NCI-H2029 treated with DMSO at 0.1 percent for 48 hours (cell line): Measurements from ENCODE around the gene MED12L.
"Not testable (repeated sequence)": the region's sequence is repeated elsewhere in the genome, so short reads cannot be mapped to it uniquely, and the experiment has no call there.

Experiments used
- DNase-seq: peaks from one replicate; lab custom pipeline; 2025; lab: John Stamatoyannopoulos, UW

The MED12L gene

GRCh38 chr3:151383956-151384355 is 298.5 kb downstream of the MED12L start:
- DNase-seq, result no peak

GRCh38 chr3:151384741-151385174 is 299.3 kb downstream of the MED12L start, which contains the start of gene P2RY12:
Gene P2RY12, minus strand, starts transcription at chr3:151384753. Its CDS starts 45,908 bp downstream, at chr3:151338845.
- DNase-seq, result no peak

GRCh38 chr3:151386056-151386455 is 300.6 kb downstream of the MED12L start:
- no peak for DNase-seq

- no peak for DNase-seq
Observed at GRCh38 chr3:151387432-151387831, 302.0 kb downstream of the MED12L start.

- no peak for DNase-seq
Observed at GRCh38 chr3:151387842-151388241, 302.4 kb downstream of the MED12L start.

- DNase-seq, result no peak
Observed at GRCh38 chr3:151391720-151392119, 306.3 kb downstream of the MED12L start.

- DNase-seq, result not testable (repeated sequence)
Observed at GRCh38 chr3:151392191-151392590, 306.7 kb downstream of the MED12L start.

GRCh38 chr3:151393146-151393830 is 307.8 kb downstream of the MED12L start:
- no peak for DNase-seq

GRCh38 chr3:151393941-151394340 is 308.5 kb downstream of the MED12L start:
- DNase-seq, result no peak

- DNase-seq, result no peak
Observed at GRCh38 chr3:151394611-151395010, 309.1 kb downstream of the MED12L start.

- DNase-seq, result no peak
Observed at GRCh38 chr3:151395806-151396205, 310.3 kb downstream of the MED12L start.

GRCh38 chr3:151398895-151399294 is 313.4 kb downstream of the MED12L start:
- no peak for DNase-seq

- DNase-seq, result no peak
Observed at GRCh38 chr3:151400341-151400740, 314.9 kb downstream of the MED12L start.

GRCh38 chr3:151402349-151402748 is 316.9 kb downstream of the MED12L start:
- no peak for DNase-seq

GRCh38 chr3:151403246-151403645 is 317.8 kb downstream of the MED12L start:
- DNase-seq, result no peak

GRCh38 chr3:151404316-151404715 is 318.9 kb downstream of the MED12L start:
- DNase-seq, result no peak

- no peak for DNase-seq
Observed at GRCh38 chr3:151407928-151408327, 322.5 kb downstream of the MED12L start.

GRCh38 chr3:151410891-151411559 is 325.6 kb downstream of the MED12L start:
- DNase-seq, result no peak

GRCh38 chr3:151412989-151413388 is 327.5 kb downstream of the MED12L start:
- DNase-seq, result no peak

GRCh38 chr3:151415289-151415688 is 329.8 kb downstream of the MED12L start:
- no peak for DNase-seq

GRCh38 chr3:151419806-151420205 is 334.3 kb downstream of the MED12L start:
- DNase-seq, result no peak

- DNase-seq, result no peak
Observed at GRCh38 chr3:151421938-151422337, 336.5 kb downstream of the MED12L start.

GRCh38 chr3:151423091-151423490 is 337.6 kb downstream of the MED12L start:
- no peak for DNase-seq
